HG02970 (cell line): ENCODE measurements around the gene CHCHD3.

ENCODE experiments used
- ATAC-seq: cut with Tn5 transposase; IDR thresholded peaks from one replicate; pipeline ENCODE4 v1.9.1; 2021; ENCODE audit warnings: mild to moderate bottlenecking, moderate library complexity, moderate number of reproducible peaks; ENCODE audit not compliant: unreplicated experiment, low FRiP score

Gene CHCHD3

DNA sequence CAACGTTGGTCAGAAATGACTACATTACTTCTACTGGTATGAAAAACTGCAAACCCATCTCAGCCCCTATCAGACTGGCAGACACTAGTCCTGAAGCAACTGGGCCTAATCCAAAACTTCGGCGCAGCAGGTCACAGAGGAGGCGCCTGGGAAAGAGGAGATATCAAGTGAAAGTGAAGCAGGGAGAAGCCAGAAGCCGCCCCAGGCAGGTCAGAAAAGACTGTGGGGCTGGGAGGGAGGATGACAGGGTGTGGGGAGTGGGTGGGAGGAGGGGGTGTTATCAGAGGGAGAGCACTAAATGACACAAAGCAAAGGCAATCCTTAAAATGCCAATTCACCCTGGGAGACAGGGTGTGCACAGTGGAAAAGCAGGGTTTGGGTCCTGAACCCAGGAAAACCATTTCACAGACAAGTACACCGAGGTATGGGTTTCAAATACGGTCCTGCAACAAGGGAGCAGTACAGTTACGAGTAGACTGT, 731 bp downstream of the CHCHD3 start:
- no peak for ATAC-seq

DNA sequence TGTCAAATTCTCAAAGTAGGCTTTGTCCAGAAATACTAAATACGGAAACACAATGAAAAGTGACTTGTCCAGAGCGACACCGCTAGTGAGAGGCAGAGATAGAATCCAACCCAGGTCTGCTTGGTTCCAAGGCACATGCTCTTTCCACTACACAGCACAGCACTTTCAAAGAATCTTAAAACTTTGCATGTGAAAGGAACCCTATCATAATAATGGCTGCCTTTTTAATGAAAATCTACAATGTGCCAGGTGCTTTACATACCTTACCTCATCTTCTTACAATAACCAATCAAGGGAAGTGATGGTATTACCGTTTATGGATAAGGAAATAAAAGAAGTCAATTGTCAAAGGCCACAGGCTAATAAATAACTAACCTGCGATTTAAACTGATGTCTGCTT, 2.6 kb downstream of the CHCHD3 start:
- no peak for ATAC-seq

DNA sequence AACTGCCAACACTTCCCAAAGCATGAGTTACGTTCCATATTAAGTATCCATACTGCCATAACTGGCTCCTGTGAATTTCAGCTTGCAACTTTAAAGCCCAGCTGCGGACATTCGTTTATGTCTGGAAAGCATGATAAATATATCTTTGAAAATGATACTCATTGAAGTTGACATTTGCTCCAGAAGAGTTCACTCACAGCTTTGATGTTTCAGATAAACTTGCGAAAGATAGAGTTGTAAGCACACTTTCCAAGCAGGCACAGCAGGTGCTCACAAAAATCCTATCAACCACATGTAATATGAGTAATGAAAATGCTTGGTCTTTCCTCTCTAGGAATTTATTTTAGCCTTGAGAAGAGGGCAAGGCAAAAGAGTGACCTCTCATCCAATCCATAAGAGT, 4.5 kb downstream of the CHCHD3 start:
- ATAC-seq, result no peak

DNA sequence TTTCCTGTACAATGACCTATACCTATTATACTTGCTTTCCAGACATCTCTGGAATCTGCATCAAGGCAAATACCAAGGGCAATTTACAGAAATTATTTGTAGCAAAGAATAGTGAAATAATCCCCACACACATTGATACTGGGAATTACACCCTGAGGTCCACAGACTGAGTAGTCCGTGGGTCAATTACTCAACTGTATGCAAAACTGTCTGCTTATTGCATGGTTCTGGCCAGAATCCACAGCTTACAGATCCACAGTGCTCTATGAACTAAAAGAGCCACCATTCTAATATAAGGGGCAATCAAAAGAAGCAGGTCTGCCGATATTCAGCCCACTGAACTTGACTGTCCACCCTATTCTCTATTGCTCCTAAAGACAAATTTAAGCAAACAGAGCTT, 5.7 kb downstream of the CHCHD3 start:
- no peak for ATAC-seq

DNA sequence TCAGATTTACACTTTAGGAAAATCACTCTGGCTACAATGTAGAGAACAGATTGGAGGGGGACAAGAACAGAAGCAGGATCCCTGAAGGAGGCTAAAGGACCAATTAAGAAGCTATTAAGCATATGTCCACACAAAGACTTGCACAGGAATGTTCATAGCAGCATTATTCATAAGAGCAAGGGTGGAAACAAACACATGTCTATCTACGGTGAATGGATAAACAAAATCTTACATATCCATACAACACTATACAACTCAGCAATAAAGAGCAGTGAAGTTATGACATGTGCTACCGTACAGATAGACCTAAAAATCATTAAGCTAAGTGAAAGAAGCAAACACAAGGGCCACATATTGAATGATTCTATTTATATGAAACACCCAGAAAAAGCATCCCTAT, 10.4 kb downstream of the CHCHD3 start:
- ATAC-seq, result no peak

DNA sequence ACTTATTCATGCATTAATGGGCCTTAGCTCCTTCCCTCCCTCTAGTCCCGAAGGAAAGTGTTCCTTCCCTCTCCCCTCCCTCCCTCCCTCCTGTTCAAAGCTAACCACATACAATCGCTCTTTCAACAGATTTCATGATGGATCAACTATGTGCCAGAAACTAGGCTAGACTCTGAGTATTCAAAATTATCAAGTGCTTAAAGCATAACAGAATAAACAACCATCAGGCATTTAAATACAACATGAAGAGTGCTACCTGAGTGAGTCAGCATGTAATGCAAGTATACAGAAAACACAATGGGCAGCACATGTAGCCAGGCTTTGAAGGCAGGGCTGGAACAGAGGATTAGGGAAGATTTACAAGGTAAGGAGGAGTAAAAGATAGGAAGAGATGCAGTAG, 11.3 kb downstream of the CHCHD3 start:
- no peak for ATAC-seq

DNA sequence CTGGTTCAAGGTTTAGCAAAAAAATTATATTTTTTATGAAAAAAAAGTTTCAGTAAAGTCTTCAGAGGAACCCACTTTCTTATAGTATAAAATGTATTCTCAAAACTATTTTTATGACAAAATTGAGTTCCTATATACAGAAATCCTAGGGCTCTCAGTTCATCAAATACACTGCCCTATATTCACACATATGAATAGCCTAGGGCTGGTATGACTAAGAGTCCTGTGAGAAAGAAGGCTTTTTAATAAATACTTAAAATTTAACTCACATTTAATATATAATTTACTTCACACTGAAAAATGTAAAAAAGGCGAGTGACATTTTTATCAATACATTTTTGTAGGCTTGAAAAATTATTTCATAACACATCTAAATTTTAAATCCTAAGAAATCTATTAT, 16.6 kb downstream of the CHCHD3 start:
- ATAC-seq, result no peak

DNA sequence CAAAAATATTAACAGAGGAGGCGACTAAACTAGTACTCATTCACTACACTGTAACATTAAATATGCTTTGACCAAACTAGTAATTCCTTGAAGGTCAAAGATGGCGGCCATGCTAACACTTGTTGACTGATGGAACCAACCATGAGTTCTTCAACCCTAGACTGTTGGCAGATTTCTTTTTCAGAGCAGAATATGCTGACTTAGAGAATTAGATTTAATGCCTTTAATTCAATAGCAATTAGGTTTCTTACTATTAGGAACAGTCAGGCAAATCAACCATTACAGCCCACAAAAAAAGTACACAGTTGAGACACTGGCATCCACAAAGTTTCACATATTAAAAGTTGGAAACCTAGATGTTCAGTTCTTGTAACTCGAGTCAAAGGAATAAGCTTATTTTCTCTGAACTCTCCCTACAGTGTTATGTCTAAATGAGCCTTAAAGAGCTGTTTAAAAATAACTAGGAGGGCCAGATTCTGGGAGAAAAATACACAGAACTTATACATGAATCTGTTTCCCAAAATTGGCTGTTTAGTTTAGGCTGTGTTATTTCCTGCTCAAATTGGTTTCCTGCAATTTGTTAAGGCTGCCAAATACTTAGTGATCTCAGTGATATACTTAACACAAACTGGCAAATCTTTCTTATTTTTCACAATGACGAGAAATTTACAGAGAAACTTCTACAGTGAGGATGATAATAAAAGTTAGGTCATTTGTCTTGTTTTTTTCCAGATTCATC, 17.6 kb downstream of the CHCHD3 start:
- no peak for ATAC-seq

DNA sequence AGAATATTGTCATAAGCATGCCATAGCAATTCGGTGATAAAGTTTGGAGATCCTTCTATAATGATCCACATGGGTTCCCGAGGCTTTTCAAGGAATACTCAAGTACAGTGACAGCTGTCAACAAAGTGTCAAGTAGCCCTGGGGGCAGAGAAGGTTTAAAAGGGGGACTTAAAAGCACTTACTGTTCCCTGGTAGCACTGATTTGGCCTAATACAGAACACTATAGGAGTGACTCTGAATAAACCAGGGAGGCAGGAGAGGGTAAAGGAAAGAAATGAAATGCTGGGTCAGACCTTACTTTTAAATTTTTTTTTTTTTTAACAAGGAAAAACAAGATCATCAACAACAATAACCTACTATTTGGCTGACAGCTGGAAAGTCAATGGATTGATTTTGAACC, 20.1 kb downstream of the CHCHD3 start:
- ATAC-seq, result no peak

DNA sequence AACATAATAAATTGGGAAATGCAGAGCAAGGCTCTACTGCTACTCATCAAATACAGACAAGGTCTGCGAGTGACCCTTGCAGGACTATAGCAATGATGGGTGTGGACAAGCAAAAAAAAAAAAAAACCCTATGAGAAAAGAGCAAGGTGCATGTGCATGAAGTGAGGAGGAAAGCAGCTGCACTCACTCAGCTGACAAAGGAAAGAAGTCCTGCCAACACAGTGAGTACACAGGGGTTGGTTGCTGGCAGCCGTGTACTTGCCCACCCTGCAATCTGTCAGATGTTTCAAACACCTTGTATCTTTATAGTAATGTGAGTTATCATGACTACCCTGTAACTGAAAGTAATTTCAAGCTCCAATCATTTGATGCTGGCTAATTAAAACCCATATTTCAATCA, 20.5 kb downstream of the CHCHD3 start:
- no peak for ATAC-seq

DNA sequence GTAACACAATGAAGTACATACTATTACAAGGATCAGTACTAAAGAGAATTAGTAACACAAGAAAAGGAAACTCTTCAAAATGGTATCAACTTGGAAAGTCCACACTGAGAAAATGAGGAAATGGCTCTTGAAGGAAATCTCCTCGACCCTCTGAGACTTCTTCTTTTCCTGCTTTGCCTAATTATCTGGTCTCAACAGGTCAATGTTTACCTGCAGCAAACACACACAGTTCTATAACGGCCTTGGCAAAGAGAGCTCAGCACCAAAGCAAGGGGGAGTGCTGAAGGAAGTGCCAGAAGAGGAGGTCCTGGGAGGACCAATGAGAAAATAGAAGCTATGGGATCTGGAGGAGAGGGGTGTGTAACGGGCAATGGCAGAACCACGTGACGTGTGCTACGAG, 21.9 kb downstream of the CHCHD3 start:
- ATAC-seq, result no peak

DNA sequence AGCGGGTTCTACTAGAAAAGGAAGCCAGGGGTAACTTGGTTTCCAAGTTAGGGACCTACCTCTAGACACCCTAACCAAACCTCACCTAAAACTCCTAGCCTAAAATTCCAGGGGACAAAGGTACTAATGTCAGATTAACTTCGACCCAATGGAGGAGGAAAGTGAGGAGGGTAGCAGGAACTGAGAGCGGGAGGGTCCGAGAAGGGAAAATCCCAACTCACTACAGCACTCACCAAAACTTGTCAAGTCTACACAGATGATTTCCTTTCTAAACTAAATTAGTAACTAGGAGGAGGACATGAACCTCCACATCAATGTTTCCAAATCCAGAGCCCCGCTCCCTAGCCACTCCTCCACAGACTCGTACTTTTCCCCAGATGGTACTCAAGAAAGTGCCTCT, 22.6 kb downstream of the CHCHD3 start:
- ATAC-seq, result no peak

DNA sequence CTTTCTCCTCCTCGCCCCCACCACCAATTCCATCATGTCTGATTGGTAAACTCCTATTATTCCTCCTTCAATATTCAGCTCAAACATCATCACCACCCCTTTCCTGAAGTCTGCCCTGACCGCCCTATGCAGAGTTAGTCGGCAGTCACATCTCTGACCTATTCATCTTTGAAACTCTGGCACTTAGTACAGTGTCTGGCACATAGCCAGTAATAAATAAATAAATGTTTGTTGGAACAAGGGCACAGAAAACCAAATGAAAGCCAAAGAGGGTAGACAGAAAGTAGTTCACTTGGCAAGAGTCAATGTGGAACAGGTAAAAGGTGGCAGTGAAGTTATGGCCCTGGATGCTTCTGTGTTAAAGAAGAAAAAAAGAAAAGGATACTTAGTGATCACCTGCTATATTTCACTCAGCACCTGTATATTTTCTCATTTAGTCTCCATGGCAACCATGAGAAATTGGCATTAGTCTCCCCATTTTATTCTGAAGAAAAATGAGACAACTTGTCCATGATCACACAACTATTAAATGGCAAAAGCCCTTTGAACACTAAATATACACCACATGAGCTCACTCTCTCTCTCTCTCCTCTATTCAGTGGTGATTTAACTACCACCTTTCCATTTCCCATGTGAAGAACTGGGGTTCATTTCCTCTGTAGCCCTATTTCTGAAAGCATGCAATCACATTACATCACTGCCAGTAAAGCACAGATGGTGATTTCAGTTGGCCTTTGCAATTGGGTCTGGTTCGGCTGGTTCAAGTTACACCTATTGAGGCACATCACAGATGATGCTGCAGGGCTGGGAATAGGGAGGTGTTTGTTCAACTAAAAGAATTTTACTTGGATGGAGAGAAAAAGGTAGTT, 25.3 kb downstream of the CHCHD3 start:
- no peak for ATAC-seq

DNA sequence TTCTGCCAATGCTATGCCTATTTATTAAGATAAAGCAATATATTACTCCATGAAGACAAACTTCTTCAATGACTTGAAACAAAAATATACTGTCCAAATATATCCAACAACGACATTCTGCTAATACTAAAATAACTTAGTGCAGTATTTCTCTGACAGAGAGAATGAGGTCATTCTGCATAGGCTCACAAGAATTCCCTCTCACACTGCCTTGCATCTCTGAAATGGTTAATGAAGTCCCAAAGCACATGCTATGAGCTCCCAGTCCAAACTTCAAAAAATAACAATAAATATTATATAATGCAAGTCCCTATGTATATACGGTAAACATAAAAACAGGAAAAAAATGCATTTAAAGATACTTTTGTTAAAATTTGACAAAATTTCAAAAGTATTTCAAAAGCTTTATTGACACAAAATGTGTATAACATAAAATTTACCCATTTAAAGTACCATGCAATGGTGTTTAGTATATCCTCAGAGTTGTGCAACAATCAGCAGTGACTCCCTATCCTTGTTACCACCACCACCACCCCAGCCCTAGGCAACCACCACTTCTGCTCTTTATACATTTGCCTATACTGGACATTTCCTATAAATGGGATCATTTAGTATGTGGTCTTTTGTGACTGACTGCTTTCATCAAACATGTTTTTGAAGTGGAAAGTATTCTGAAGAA, 27.6 kb downstream of the CHCHD3 start:
- ATAC-seq, result no peak

DNA sequence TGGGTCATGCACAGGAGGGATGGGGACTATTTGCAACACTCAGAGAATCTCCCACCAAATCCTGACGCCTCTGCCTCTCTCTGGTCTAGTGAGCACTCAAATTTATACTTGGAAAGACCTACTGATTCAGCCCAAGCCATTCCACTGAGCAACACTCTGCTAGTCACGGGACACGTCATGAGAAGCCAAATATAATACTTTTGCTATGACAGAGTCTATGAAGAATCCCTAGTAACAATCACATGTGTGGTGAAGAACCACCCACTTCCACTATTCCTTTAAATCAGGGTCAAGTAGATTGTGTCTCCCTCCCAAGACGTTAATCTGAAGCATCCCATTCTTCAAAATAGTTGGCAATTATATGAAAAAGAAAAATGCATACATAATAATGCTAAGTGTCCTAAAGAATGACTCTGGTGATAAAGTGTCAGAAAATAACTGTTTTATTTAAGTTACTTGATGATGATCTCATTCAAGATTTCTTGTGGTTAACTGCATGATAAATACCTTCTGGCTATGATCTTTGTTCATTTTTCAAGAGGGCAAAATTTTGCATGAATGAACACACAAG, 28.5 kb downstream of the CHCHD3 start:
- ATAC-seq, result no peak

DNA sequence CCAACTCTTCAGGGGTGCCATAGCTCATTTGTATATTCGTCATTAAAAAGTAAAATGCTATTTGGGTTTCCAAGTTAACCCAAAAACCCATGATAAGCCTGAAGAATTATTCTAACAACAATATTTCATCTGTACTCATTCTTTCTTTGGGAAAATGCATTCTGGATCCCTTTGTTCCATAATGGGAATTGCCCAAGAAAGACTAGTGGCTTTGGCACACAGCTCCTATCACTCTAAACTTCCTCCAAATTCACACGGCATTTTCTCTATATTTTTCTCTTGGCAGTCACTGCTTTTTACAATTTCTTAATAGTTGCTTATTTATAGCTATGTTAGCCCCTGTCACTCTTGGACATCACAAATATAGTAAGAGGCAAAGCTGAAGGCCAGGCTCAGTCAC, 29.1 kb downstream of the CHCHD3 start:
- ATAC-seq, result no peak

DNA sequence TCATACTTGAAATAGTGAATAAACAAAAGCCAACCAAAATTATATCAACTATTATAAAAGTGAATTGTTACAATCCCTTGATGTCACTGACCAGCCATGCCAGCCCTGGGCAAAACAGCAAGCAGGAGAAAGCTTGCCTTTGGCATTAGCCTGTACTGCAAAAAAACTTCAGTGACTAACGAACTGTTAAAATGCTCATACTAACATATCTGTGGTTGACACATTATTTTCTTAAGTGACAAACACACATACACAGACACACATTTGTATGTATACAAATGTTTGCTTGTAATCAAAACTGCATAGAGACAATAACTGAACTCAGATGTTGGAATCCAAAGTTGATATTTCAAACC, 29.5 kb downstream of the CHCHD3 start:
- ATAC-seq, result no peak

DNA sequence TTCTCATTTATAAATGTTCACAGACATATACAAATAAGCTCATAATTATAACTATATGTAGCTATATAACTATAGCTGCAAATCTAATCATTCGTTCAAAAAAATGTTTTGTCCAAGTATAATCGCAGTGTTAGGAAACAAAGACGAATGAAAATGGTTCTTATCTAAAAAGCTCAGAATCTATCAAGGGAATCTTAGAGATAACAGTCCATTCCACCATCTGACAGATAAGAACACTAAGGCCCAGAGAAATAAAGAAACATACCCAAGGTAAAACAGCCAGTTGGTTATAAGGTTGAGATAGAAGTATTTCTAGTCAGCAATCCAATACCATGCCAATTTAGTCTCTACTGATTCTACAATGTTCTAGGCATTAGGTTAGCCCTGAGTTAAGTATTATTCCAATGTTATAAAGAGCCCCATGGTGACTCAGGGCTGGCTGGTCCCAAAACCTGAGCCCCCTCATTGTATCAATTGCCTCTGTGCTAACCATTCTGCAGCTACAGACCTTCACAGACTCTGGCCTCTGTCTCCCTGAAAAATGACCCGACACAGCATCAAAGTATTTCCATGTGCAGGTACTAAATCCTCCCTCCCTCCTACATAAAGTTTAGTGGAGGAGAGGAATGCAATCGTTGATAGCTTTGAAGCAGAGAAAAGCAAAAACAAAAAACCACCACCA, 30.0 kb downstream of the CHCHD3 start:
- ATAC-seq, result no peak

DNA sequence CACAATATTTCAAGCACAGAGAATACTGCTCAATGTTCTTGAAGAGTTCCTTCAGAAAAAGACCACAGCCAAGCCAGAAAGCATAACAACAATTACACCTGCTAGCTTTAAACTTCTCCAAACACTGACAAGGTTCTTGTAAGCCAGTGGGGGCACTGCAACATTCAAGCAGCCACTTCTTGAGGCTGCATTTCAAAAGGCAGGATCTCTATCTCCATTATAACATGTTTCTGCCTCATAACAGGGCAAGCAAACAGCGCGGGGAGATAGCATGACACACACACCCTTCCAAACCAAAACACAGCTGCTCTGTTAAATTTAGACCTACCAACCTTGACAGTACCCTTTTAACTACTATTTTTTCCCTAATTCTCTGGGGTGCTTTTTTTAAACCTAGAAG, 30.8 kb downstream of the CHCHD3 start:
- ATAC-seq, result no peak

DNA sequence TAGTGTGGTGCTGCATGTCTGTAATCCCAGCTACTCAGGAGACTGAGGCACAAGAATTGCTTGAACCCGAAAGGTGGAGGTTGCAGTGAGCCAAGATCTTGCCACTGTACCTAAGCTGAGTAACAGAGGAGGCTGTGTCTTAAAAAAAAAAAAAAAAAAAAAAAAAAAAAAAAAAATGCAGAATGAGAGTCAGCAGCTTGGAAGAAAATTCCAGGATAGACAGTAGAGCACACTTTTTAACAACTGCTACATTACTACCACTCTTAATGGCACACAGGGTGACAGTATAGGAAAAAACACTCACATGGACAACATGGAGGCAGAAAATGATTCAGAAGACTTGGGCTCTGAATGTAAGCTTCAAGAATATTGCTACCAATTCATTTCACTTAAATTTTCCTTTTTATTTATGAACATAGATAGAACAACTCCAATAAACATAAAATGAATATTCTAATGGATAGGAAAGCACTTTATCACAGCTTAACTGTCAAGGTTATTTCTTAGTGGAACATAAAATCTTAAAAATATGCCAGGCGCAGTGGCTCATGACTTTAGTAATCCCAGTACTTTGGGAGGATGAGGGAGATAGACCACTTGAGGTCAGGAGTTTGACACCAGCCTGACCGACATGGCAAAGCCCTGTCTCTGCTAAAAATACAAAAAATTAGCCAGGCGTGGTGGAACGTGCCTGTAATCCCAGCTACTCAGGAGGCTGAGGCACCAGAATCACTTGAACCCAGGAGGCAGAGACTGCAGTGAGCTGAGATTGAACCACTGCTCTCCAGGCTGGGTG, 31.5 kb downstream of the CHCHD3 start:
- no peak for ATAC-seq
